Measurements from ENCODE around the gene PCP4.

- TF ChIP-seq CTCF (IDR thresholded peaks at IDR 0.05; ENCODE audit: low read depth, low read length, missing input control), result no peak
- no peak for TF ChIP-seq RAD21 (IDR thresholded peaks at IDR 0.05)
- no peak for TF ChIP-seq GABPA (IDR thresholded peaks at IDR 0.05 in 1 of 2, conservative IDR thresholded peaks at IDR 0.05 in 1 of 2)
- TF ChIP-seq ATF3 (IDR thresholded peaks at IDR 0.05), result no peak
- TF ChIP-seq TAF1 (conservative IDR thresholded peaks at IDR 0.05), result no peak
These were observed 44.3 kb downstream of the PCP4 start for GRCh38 chr21:39911286-39912199.
